ENCODE results near the gene CFHR5.
"Not testable (repeated sequence)": the region's sequence is repeated elsewhere in the genome, so short reads cannot be mapped to it uniquely, and the experiment has no call there.

The CFHR5 gene

DNA sequence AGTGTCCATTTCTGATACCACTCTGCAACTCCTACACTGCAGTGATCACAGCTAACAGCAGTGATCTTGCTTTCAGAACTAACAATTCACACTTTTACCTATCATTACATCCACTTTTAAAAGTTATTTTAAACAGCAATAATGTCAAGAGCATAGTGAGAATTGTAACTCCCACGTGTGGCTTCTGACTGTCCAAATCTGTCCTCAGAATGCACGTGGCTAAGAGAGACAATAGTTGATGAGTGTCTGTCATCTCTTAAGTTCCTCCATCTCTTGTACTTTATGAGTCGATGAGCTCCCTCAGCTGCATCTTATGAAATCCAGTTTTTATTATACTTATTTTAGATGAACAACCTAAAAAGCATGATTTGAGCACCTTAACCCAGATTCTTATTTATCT lies 16.5 kb upstream of the CFHR5 start:
- TF ChIP-seq, protein P1, sequence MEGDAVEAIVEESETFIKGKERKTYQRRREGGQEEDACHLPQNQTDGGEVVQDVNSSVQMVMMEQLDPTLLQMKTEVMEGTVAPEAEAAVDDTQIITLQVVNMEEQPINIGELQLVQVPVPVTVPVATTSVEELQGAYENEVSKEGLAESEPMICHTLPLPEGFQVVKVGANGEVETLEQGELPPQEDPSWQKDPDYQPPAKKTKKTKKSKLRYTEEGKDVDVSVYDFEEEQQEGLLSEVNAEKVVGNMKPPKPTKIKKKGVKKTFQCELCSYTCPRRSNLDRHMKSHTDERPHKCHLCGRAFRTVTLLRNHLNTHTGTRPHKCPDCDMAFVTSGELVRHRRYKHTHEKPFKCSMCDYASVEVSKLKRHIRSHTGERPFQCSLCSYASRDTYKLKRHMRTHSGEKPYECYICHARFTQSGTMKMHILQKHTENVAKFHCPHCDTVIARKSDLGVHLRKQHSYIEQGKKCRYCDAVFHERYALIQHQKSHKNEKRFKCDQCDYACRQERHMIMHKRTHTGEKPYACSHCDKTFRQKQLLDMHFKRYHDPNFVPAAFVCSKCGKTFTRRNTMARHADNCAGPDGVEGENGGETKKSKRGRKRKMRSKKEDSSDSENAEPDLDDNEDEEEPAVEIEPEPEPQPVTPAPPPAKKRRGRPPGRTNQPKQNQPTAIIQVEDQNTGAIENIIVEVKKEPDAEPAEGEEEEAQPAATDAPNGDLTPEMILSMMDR (IDR thresholded peaks at IDR 0.05; ENCODE audit: low read depth, low read length, missing control alignments), result no peak
- H3K4me3 ChIP-seq (replicated peaks; ENCODE audit: low read depth, low read length), result no peak overlapping the region
- no peak for DNase-seq (ENCODE audit: extremely low read depth, low read depth)

DNA sequence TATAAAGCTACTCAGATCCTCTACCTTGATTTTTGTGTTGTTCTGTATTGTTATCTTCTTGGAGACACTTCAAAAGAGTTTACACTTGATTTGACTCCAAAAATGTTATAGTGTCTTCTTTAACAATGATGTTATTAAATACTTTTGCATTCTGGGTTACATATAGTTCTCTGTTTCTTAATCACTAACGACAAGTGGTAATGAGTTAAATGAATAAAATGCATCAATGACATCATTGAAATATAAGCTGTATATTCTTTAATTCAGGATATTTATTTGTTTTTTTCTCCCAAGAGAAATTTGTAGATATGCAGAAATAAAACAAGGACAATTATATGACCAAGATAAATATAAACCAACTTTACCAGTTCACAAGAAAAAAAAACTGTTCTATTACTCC lies 7.2 kb upstream of the CFHR5 start:
- no peak overlapping the region for H3K4me3 ChIP-seq (replicated peaks; ENCODE audit: low read depth, low read length)
- no peak for DNase-seq (ENCODE audit: extremely low read depth, low read depth)
- TF ChIP-seq, protein P1 (IDR thresholded peaks at IDR 0.05; ENCODE audit: low read depth, low read length, missing control alignments), result no peak

DNA sequence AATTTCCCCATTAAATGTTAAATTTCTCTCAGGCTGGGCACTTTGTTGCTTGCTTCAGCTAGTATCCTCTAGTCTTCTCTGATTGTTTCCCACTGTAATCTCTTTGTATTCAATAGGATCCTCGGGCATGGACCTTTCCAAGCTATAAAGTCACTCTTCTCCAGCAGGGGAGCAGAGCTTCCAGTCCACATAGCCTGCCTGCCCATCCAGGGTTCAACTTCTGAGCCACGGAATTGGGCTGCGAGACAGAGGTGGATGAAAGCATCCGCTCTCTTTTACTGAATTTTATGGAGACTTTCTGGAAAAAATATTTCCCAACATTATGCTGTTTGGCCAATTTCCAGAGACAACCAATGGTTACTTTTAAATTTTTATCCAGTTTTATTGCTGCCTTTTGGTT lies 1.1 kb upstream of the CFHR5 start:
- no peak for DNase-seq (ENCODE audit: extremely low read depth, low read depth)
- no peak overlapping the region for H3K4me3 ChIP-seq (replicated peaks; ENCODE audit: low read depth, low read length)
- TF ChIP-seq, protein P1 (IDR thresholded peaks at IDR 0.05; ENCODE audit: low read depth, low read length, missing control alignments), result no peak

DNA sequence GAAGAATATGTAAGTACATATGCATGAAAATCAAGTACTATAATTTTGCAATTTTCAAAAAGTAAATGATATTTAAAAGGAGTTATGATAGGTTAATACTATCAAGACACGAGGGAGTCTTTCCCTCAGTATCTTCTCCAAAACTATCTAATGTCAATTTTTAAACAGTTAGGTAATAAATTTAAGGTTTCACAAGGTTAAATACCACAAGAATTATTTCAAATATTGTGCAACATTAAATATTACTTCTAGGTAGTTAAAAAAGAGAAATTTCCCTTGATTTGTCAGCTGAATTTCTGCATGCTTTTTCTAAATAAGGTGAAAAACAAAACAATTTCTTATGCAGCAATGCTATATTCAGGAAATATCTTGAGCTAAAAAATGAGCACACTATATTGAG lies 3.5 kb downstream of the CFHR5 start:
- TF ChIP-seq, protein P1 (IDR thresholded peaks at IDR 0.05; ENCODE audit: low read depth, low read length, missing control alignments), result no peak
- H3K4me3 ChIP-seq (replicated peaks; ENCODE audit: low read depth, low read length), result no peak overlapping the region
- DNase-seq (ENCODE audit: extremely low read depth, low read depth), result no peak

DNA sequence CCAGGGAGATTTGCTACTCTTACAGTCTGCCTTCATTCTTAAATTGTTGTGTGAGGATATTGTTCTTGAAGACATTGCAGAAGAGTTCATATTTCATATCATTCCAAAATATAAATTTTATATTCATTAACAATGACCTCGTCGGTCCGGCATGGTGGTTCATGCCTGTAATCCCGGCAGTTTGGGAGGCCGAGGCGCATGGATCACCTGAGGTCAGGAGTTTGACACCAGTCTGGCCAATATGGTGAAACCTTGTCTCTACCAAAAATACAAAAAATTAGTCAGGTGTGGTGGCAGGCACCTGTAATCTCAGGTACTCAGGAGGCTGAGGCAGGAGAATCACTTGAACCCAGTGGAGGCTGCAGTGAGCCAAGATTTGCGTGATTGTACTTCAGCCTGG lies 4.9 kb downstream of the CFHR5 start:
- DNase-seq (ENCODE audit: extremely low read depth, low read depth); H3K4me3 ChIP-seq (replicated peaks; ENCODE audit: low read depth, low read length): not testable (repeated sequence)

DNA sequence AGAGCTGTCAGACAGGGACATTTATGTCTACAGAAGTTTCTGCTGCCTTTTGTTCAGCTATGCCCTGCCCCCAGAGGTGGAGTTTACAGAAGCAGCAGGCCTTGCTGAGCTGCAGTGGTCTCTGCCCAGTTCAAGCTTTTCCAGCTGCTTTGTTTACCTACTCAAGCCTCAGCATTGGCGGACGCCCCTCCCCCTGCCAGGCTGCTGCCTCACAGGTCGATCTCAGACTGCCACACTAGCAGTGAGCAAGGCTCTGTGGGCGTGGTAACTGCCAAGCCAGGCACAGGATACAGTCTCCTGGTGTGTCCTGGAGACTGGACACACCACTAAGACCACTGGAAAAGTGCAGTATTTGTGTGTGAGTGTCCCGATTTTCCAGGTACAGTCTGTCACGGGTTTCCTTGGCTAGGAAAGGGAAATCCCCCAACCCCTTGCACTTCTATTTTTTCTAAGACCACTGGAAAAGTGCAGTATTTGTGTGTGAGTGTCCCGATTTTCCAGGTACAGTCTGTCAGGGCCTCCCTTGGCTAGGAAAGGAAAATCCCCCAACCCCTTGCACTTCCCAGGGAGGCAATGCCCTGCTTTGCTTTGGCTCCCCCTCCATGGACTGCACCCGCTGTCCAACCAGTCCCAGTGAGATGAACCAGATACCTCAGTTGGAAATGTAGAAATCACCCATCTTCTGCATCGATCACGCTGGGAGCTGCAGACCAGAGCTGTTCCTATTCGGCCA lies 14.7 kb downstream of the CFHR5 start:
- not testable (repeated sequence) for DNase-seq (ENCODE audit: extremely low read depth, low read depth); H3K4me3 ChIP-seq (replicated peaks; ENCODE audit: low read depth, low read length)

DNA sequence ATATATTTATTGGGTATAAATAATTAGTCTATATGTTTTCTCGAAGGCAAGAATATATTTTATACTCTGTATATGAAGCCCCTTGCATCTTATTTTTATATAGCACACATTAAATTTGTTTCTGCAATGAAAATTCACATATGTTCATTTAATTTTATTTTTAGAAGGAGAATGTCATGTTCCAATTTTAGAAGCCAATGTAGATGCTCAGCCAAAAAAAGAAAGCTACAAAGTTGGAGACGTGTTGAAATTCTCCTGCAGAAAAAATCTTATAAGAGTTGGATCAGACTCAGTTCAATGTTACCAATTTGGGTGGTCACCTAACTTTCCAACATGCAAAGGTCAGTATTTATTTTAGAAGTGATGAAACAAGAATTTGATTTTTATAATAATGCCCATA lies 16.6 kb downstream of the CFHR5 start:
- TF ChIP-seq, protein P1 (IDR thresholded peaks at IDR 0.05; ENCODE audit: low read depth, low read length, missing control alignments), result no peak
- no peak overlapping the region for H3K4me3 ChIP-seq (replicated peaks; ENCODE audit: low read depth, low read length)
- no peak for DNase-seq (ENCODE audit: extremely low read depth, low read depth)

DNA sequence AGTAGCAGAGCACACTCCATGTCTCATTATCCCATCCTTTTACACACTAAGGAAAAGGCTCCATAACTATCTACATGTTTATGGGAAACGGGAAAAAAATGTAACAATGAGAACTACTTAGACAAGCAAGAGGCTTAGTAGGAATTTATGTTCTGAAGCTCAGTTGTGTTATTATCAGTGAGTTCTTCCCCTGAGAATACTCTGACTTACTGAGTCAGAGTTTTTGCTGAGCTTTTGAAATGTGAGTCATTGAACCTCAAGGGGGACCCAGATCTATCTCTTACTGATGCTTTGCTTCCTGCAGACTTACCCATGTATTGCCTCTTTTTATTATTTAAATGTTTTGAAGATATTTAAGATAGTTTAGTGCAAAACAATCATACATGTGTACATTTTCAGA lies 20.1 kb downstream of the CFHR5 start:
- H3K4me3 ChIP-seq (replicated peaks; ENCODE audit: low read depth, low read length), result no peak overlapping the region
- no peak for DNase-seq (ENCODE audit: extremely low read depth, low read depth)
- TF ChIP-seq, protein P1 (IDR thresholded peaks at IDR 0.05; ENCODE audit: low read depth, low read length, missing control alignments), result no peak
